Gastroesophageal sphincter (tissue), 4 donors: ENCODE measurements around the gene ADAM19. TPM values are rescaled to one million over a fixed set of nuclear protein-coding genes. Genes with fewer than 3 reads are reported as not detected.

Experiments
- ATAC-seq: fragments of 150-250 bp; one replicate; pipeline ENCODE4 v1.9.1; 2016; ENCODE audit warnings: mild to moderate bottlenecking, moderate library complexity
- H3K27ac ChIP-seq, 4 donors: fragments of 200-600 bp; sonication (generic) in 3 of 4; 1 replicate in 3 of 4; 2 replicates in 1 of 4; pipeline ENCODE4 v1.5.1; 2016 to 2019
- H3K27me3 ChIP-seq: fragments of 200-600 bp; sonication (generic); one replicate; pipeline ENCODE4 v1.5.1; 2019
- H3K36me3 ChIP-seq, 2 donors: fragments of 200-600 bp; sonication (generic); one replicate each; pipeline ENCODE4 v1.5.1; 2019; ENCODE audit warnings: control low read depth in 1 of 2
- H3K4me1 ChIP-seq, 3 donors: fragments of 200-600 bp; sonication (generic); 1 replicate in 2 of 3; 2 replicates in 1 of 3; pipeline ENCODE4 v1.5.1; 2016 to 2019; ENCODE audit warnings: control low read depth in 2 of 3
- H3K4me3 ChIP-seq, 2 donors: fragments of 200-600 bp; sonication (generic); one replicate each; pipeline ENCODE4 v1.5.1; 2019; ENCODE audit warnings: mild to moderate bottlenecking in 1 of 2, moderate library complexity in 1 of 2
- H3K9me3 ChIP-seq, 3 donors: fragments of 200-600 bp; sonication (generic); one replicate each; pipeline ENCODE4 v1.5.1; 2017 to 2019; ENCODE audit warnings: control low read depth in 2 of 3
- CTCF ChIP-seq, 4 experiments: fragments of 200-600 bp in 2 of 4; fragments of 450-650 bp in 2 of 4; sonication (generic) in 1 of 4; IDR thresholded peaks; one replicate each; pipeline ENCODE4 v1.5.1; 2017 to 2019; ENCODE audit warnings: antibody characterized with exemption in 4 of 4, mild to moderate bottlenecking in 2 of 4, moderate library complexity in 2 of 4
- EP300 ChIP-seq: sonication (generic); formaldehyde crosslinking; IDR thresholded peaks from one replicate; pipeline ENCODE4 v1.6.1; 2017; ENCODE audit warnings: antibody characterized with exemption, mild to moderate bottlenecking
- POLR2A ChIP-seq, 2 donors: fragments of 450-650 bp; IDR thresholded peaks; one replicate each; pipeline ENCODE4 v1.6.1; 2017; ENCODE audit warnings: antibody characterized with exemption in 2 of 2, mild to moderate bottlenecking in 2 of 2, moderate library complexity in 1 of 2
- POLR2AphosphoS5 ChIP-seq: sonication (generic); formaldehyde crosslinking; IDR thresholded peaks from one replicate; pipeline ENCODE4 v1.6.1; 2017; ENCODE audit warnings: antibody characterized with exemption
- WGBS, 2 donors: methylation state at CpG; one replicate each; pipeline ENCODE4 v1.1.5; 2018; ENCODE audit warnings: low coverage in 1 of 2; 5-methylcytosine and 5-hydroxymethylcytosine counted together
- total RNA-seq, 4 donors: library from RNA; depleted of rRNA; stranded (reverse); fragments of >200 nt; gene quantifications; one replicate each; pipeline ENCODE4 v1.1.0, GENCODE V29; 2016

ADAM19 gene
- total RNA-seq, 4 donors from 2014 or later: 19.3 to 38.5 (median 31.2) TPM

GRCh38 chr5:157541447-157542118 lies 34.0 kb downstream of the ADAM19 start:
- 8 to 24% methylated on average over 4 to 5 of the region's 6 CpGs for WGBS, 2 donors
- TF ChIP-seq CTCF (IDR thresholded peaks at IDR 0.05) (no peak), POLR2AphosphoS5 (no peak), EP300 (no peak), POLR2A (IDR thresholded peaks at IDR 0.05) (no peak)
- H3K4me1 ChIP-seq: peaks cover 21 to 100% (median 36%) of the 10 kb centered on the region in 3 donors
- no peaks in the 10 kb centered on the region for H3K9me3 ChIP-seq
- H3K27me3 ChIP-seq: no peaks in the 10 kb centered on the region
- H3K27ac ChIP-seq: peak overlapping the region; percentile 75 to 86 (median 84)
- H3K4me3 ChIP-seq: peak overlapping the region in 1 of 2 donors; percentile 22
- H3K36me3 ChIP-seq: peaks cover 0 to 12% of the 10 kb centered on the region in 2 donors
- peak; percentile 20 for ATAC-seq

DNA sequence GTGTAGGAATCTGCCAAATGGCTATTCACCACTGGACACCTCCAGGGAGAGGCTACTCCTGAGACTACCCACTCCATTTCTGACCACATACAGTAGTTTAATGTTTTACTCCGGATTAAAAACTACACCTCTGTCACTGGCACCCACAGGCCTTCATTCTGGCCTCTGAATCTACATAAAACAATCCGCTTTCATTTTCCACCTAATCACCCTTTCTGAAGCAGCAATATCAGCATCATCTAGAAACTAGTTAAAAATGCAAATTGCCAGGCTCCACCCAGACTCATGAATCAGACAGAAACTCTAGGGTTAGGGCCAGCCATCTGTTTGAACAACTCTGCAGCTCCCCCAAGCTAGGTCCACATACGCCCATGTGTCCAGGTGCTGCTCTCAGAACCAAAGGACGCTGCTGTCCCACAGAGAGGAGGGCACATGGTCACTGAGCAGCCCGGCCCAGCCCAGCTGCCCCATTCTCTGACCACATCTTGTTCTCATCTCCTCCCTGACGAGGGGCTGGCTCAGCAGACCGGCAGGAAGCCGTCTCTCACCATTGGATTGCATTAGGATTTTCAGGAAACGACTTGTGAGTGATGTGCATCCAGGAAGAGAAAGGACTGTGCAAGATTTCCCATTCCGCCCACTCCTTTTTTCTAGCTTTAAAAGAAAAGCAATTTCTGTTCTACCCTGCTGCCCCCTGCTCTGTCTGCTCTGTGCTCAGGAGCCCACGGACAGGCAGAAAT lies 34.7 kb downstream of the ADAM19 start:
- H3K27me3 ChIP-seq: no peaks in the 10 kb centered on the region
- H3K36me3 ChIP-seq: peaks cover 0 to 16% of the 10 kb centered on the region in 2 donors
- no peaks in the 10 kb centered on the region for H3K9me3 ChIP-seq
- WGBS, 2 donors: 20 to 21% methylated on average over 4 to 6 of the region's 11 CpGs
- H3K27ac ChIP-seq: peak overlapping the region; percentile 75 to 86 (median 84)
- peak; percentile 70 for ATAC-seq
- peak overlapping the region in 1 of 2 donors; percentile 22 for H3K4me3 ChIP-seq
- peaks cover 21 to 100% (median 29%) of the 10 kb centered on the region in 3 donors for H3K4me1 ChIP-seq
- TF ChIP-seq POLR2A (IDR thresholded peaks at IDR 0.05): no peak
- TF ChIP-seq EP300: no peak
- peak; percentile 91 for TF ChIP-seq POLR2AphosphoS5

GRCh38 chr5:157540124-157540523 lies 35.5 kb downstream of the ADAM19 start:
- ATAC-seq: no peak
- WGBS, 2 donors: 50 to 100% methylated on average over 1 to 2 of the region's 2 CpGs
- H3K4me3 ChIP-seq: no peak overlapping the region
- TF ChIP-seq CTCF (IDR thresholded peaks at IDR 0.05) (no peak), POLR2A (IDR thresholded peaks at IDR 0.05) (no peak), EP300 (no peak), POLR2AphosphoS5 (no peak)
- H3K9me3 ChIP-seq: no peaks in the 10 kb centered on the region
- peak overlapping the region; percentile 75 to 86 (median 84) for H3K27ac ChIP-seq
- H3K4me1 ChIP-seq: peaks cover 18 to 100% (median 34%) of the 10 kb centered on the region in 3 donors
- no peaks in the 10 kb centered on the region for H3K27me3 ChIP-seq
- H3K36me3 ChIP-seq: peaks cover 0 to 16% of the 10 kb centered on the region in 2 donors

- peak overlapping the region; percentile 75 to 86 (median 84) for H3K27ac ChIP-seq
- no peak for TF ChIP-seq POLR2A (IDR thresholded peaks at IDR 0.05)
- no peak for TF ChIP-seq CTCF (IDR thresholded peaks at IDR 0.05)
- TF ChIP-seq POLR2AphosphoS5: peak; percentile 24
- H3K36me3 ChIP-seq: peaks cover 0 to 16% of the 10 kb centered on the region in 2 donors
- H3K4me3 ChIP-seq: no peak overlapping the region
- H3K4me1 ChIP-seq: peaks cover 18 to 100% (median 34%) of the 10 kb centered on the region in 3 donors
- ATAC-seq: no peak
- 48 to 63% methylated on average over 3 to 4 of the region's 4 CpGs for WGBS, 2 donors
- H3K27me3 ChIP-seq: no peaks in the 10 kb centered on the region
- no peaks in the 10 kb centered on the region for H3K9me3 ChIP-seq
These were observed 36.0 kb downstream of the ADAM19 start for GRCh38 chr5:157539503-157540022.

DNA sequence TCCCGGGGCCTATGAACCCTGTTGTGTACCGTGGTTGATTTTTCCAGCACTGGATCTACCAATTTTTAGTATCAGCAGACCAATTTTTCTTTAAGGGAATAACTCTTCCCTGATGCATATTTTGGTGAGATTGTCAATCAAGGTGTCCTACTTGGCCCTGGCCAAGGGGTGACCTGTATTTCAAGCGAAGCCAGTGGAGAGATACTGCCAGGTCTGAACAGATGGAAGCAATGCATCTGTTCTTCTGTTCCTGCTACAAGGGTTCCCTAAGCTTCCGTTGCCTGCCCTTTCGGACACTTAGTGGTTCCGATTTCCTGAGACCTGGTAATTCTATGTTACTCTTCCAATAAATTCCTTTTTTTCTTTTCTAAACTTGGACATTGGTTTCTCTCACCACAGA lies 37.3 kb downstream of the ADAM19 start:
- ATAC-seq: no peak
- Histone ChIP-seq H3K4me3 (no peak overlapping the region), H3K27ac (peak overlapping the region in 2 of 4 donors; percentile 84 to 85), H3K4me1 (peaks cover 18 to 100% (median 35%) of the 10 kb centered on the region in 3 donors), H3K36me3 (peaks cover 0 to 16% of the 10 kb centered on the region in 2 donors), H3K9me3 (no peaks in the 10 kb centered on the region), H3K27me3 (no peaks in the 10 kb centered on the region)
- TF ChIP-seq EP300 (no peak), CTCF (IDR thresholded peaks at IDR 0.05) (no peak), POLR2AphosphoS5 (no peak), POLR2A (IDR thresholded peaks at IDR 0.05) (no peak)
- 70 to 87% methylated on average over 6 of the region's 6 CpGs for WGBS, 2 donors
